Lower lobe of right lung (tissue), 2 donors: ENCODE data around the gene GCC2. TPM values are rescaled to one million over a fixed set of nuclear protein-coding genes. Genes with fewer than 3 reads are reported as not detected.

Experiments used
- ATAC-seq, 2 donors: fragments of 200-7000 bp; cut with Tn5 transposase; one replicate each; pipeline ENCODE4 v1.9.1; 2020 to 2022; ENCODE audit warnings: mild to moderate bottlenecking in 2 of 2, moderate library complexity in 2 of 2
- DNase-seq: peaks from one replicate; pipeline ENCODE4 v3.0.0-alpha.2; 2020
- H3K27ac ChIP-seq: fragments of 200-600 bp; one replicate; pipeline ENCODE4 v1.8.0; 2022
- H3K27me3 ChIP-seq: fragments of 200-600 bp; one replicate; pipeline ENCODE4 v1.8.0; 2022; ENCODE audit warnings: low read depth
- H3K36me3 ChIP-seq: fragments of 200-600 bp; one replicate; pipeline ENCODE4 v1.8.0; 2022; ENCODE audit warnings: mild to moderate bottlenecking
- H3K4me1 ChIP-seq: fragments of 200-600 bp; one replicate; pipeline ENCODE4 v1.8.0; 2022
- H3K4me3 ChIP-seq: fragments of 200-600 bp; one replicate; pipeline ENCODE4 v1.8.0; 2022; ENCODE audit warnings: mild to moderate bottlenecking
- H3K9me3 ChIP-seq: fragments of 200-600 bp; one replicate; pipeline ENCODE4 v1.8.0; 2022
- intact Hi-C: fragments of 100-400 bp; cut with DNase I; formaldehyde crosslinking; loops from one replicate; pipeline ENCODE4 v1.11.0; 2022
- long read RNA-seq: library from polyadenylated mRNA; unstranded; transcript quantifications from one replicate; pipeline ENCODE4 v2.0.0, GENCODE V29; 2021
- total RNA-seq: library from RNA; stranded (reverse); fragmentation: NEBNext Ultra II Directional; extraction: Animal tissue kit (Norgen Biotek cat#: 25700); gene quantifications from one replicate; pipeline ENCODE4 v1.2.1, GENCODE V29; 2021
- TF ChIP-seq, protein P1 (sequence below): fragments of 200-600 bp; IDR thresholded peaks from one replicate; pipeline ENCODE4 v1.8.0; 2022; ENCODE audit warnings: antibody characterized with exemption, mild to moderate bottlenecking
- donor health status: DM: no; HTN: yes; CAD: no; lungs with severe emphysema.

The GCC2 gene, protein sequence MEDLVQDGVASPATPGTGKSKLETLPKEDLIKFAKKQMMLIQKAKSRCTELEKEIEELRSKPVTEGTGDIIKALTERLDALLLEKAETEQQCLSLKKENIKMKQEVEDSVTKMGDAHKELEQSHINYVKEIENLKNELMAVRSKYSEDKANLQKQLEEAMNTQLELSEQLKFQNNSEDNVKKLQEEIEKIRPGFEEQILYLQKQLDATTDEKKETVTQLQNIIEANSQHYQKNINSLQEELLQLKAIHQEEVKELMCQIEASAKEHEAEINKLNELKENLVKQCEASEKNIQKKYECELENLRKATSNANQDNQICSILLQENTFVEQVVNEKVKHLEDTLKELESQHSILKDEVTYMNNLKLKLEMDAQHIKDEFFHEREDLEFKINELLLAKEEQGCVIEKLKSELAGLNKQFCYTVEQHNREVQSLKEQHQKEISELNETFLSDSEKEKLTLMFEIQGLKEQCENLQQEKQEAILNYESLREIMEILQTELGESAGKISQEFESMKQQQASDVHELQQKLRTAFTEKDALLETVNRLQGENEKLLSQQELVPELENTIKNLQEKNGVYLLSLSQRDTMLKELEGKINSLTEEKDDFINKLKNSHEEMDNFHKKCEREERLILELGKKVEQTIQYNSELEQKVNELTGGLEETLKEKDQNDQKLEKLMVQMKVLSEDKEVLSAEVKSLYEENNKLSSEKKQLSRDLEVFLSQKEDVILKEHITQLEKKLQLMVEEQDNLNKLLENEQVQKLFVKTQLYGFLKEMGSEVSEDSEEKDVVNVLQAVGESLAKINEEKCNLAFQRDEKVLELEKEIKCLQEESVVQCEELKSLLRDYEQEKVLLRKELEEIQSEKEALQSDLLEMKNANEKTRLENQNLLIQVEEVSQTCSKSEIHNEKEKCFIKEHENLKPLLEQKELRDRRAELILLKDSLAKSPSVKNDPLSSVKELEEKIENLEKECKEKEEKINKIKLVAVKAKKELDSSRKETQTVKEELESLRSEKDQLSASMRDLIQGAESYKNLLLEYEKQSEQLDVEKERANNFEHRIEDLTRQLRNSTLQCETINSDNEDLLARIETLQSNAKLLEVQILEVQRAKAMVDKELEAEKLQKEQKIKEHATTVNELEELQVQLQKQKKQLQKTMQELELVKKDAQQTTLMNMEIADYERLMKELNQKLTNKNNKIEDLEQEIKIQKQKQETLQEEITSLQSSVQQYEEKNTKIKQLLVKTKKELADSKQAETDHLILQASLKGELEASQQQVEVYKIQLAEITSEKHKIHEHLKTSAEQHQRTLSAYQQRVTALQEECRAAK (N-terminal part only)
- 52.4 TPM for total RNA-seq
- long read RNA-seq, partial matches to known transcripts, result 49 of 61 reads
- long read RNA-seq, other reads (novel, unspliced or antisense), result 11 of 61 reads

DNA sequence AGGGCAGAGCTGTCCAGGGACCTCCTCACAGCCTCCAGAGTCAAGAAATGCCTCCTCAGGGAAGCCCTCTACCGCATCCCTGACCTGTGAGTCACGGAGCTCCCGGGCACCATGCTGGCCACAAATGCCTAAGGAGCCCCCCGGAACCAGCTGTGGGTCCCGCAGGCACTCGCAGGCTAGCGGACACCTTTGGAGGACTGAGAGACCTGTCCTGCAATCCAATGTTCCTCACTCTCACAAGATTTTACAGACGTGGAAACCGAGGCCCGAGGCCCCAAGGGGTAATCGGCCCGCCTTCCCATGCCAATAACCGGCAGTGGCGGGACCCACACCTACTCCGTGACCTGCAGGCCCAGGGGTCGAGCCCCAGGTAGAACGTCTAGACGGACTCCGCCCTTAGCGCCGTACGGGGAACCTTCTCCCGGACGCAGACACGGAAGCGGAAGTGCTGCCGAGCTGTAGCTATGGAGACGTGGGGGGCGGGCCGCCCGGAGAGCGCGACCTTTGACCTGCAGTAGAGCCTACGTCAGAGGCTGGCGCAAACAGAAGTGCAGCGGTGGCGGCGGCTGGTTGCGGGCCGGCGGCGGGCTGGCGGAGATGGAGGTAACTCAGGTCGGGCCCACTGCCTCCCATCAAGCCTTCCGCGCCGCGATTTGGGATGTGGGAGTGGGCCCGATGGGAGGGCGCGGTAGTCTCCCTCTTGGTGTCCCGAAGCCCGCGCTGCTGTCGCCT, at the start of gene GCC2:
Gene GCC2 (plus strand): TSS at position 529 of the 732 bp plus-strand sequence. CDS start 69 bp downstream, at position 598.
- peak within 1 kb of the TSS; percentile 85 for H3K4me3 ChIP-seq
- peaks cover 27% of the 10 kb centered on the region for H3K36me3 ChIP-seq
- H3K27ac ChIP-seq, result peak within 1 kb of the TSS; percentile 92
- ATAC-seq (peak; percentile 100), DNase-seq (peak; percentile 98)
- intact Hi-C loops, result no loop called here
- peaks cover 26% of the 10 kb centered on the region for H3K4me1 ChIP-seq
- TF ChIP-seq, protein P1, sequence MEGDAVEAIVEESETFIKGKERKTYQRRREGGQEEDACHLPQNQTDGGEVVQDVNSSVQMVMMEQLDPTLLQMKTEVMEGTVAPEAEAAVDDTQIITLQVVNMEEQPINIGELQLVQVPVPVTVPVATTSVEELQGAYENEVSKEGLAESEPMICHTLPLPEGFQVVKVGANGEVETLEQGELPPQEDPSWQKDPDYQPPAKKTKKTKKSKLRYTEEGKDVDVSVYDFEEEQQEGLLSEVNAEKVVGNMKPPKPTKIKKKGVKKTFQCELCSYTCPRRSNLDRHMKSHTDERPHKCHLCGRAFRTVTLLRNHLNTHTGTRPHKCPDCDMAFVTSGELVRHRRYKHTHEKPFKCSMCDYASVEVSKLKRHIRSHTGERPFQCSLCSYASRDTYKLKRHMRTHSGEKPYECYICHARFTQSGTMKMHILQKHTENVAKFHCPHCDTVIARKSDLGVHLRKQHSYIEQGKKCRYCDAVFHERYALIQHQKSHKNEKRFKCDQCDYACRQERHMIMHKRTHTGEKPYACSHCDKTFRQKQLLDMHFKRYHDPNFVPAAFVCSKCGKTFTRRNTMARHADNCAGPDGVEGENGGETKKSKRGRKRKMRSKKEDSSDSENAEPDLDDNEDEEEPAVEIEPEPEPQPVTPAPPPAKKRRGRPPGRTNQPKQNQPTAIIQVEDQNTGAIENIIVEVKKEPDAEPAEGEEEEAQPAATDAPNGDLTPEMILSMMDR, result no peak
- H3K27me3 ChIP-seq, result no peaks in the 10 kb centered on the region
- no peaks in the 10 kb centered on the region for H3K9me3 ChIP-seq

DNA sequence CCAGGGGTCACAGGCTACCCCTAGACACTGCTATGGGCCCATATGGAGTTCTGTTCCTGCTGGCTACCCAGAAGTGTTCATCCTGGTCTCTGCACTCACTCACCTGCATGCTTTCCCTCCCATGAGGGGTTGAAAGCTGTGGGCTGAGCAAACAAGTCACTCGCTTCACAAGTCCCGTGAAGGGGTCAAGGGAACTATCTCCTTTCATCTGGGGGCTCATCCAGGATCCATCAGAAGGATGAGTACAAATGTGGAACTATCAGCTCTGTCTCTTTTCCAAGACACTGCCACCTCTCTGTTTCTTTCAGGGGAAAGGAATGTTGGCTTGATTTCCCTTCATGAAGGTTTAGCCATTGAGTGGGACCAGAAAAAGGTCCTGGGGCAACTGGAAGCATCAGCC, 49.5 kb upstream of the GCC2 start:
- intact Hi-C loops, result no loop called here
- H3K9me3 ChIP-seq, result peaks cover 28% of the 10 kb centered on the region
- TF ChIP-seq, protein P1, result no peak

DNA sequence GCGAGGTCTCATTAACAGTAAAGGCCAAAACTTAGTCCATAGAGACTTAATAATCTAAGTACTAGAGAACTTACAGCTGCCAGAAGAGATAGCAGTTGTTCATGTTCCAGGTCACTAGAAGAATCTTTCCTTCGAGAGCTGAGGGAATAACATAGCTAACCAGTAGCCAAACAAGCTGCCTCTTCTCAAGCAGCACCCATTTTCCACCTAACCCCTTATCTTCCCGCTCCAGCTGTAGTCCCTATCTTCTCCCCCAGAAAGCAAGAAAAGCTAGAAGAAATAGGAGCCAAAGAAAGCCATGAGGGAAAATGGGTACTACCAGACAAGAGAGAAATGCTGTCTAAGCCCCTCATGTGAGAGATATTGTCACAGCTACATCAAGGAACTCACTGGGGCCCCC, 47.2 kb upstream of the GCC2 start:
- no peak overlapping the region for H3K4me3 ChIP-seq
- H3K36me3 ChIP-seq, result no peaks in the 10 kb centered on the region
- no peak for DNase-seq
- no peaks in the 10 kb centered on the region for H3K4me1 ChIP-seq
- H3K27me3 ChIP-seq, result no peaks in the 10 kb centered on the region
- peaks cover 39% of the 10 kb centered on the region for H3K9me3 ChIP-seq
- TF ChIP-seq, protein P1, result no peak
- no peak for ATAC-seq
- intact Hi-C loops, result no loop called here
- no peak overlapping the region for H3K27ac ChIP-seq

More for the DNA sequence above, 49.5 kb upstream of the GCC2 start:
- H3K4me3 ChIP-seq, result no peak overlapping the region
- ATAC-seq (no peak), DNase-seq (no peak)
- H3K27me3 ChIP-seq, result no peaks in the 10 kb centered on the region
- H3K36me3 ChIP-seq, result no peaks in the 10 kb centered on the region
- no peaks in the 10 kb centered on the region for H3K4me1 ChIP-seq
- H3K27ac ChIP-seq, result no peak overlapping the region

DNA sequence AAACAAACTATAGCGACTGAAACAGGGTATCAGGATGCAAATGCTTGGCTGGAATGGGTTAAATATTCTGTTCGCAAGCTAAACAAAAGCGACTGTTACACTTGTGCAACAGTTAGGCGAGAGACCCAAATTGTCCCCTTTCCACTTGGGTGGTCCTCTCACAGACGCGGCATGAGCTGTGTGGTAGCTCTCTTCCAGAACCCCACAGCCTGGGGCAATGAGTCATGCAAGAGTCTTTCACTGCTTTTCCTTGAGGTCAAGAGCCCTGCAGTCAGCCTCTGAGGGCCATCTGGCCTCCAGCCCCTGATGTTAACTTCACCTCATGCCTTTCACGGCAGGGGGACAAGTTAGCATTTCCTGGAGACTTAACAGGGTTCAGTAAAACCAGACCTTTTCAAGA, 45.5 kb upstream of the GCC2 start:
- H3K9me3 ChIP-seq, result peaks cover 37% of the 10 kb centered on the region
- ATAC-seq (no peak), DNase-seq (no peak)
- H3K27me3 ChIP-seq, result no peaks in the 10 kb centered on the region
- H3K27ac ChIP-seq, result no peak overlapping the region
- TF ChIP-seq, protein P1, result no peak
- H3K4me3 ChIP-seq, result no peak overlapping the region
- no peaks in the 10 kb centered on the region for H3K4me1 ChIP-seq
- H3K36me3 ChIP-seq, result no peaks in the 10 kb centered on the region
- intact Hi-C loops, result no loop called here
